ENCODE data around the gene TH.

DNA sequence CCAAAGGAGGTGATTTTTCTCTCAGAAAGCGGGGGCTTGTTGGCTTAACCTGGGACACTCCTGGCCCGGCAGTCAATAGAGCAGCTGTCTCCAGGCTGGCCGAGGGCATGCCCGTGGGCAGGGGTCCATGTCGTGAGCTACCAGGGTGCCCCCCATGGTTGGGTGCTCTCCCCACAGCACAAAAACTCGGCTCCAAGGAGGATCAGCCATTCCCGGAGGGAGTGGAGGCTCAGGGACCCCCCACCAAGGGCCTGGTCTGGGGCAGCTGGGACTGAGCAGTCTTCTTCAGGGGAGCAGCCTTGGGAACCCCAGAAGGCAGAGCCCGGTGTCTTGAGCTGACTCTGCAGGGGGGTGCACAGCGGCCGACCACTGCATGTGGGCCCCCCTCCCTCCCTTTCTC, 20.8 kb upstream of the TH start:
- TF ChIP-seq, protein P1, sequence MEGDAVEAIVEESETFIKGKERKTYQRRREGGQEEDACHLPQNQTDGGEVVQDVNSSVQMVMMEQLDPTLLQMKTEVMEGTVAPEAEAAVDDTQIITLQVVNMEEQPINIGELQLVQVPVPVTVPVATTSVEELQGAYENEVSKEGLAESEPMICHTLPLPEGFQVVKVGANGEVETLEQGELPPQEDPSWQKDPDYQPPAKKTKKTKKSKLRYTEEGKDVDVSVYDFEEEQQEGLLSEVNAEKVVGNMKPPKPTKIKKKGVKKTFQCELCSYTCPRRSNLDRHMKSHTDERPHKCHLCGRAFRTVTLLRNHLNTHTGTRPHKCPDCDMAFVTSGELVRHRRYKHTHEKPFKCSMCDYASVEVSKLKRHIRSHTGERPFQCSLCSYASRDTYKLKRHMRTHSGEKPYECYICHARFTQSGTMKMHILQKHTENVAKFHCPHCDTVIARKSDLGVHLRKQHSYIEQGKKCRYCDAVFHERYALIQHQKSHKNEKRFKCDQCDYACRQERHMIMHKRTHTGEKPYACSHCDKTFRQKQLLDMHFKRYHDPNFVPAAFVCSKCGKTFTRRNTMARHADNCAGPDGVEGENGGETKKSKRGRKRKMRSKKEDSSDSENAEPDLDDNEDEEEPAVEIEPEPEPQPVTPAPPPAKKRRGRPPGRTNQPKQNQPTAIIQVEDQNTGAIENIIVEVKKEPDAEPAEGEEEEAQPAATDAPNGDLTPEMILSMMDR (conservative IDR thresholded peaks at IDR 0.05; ENCODE audit: low read depth in 2 of 2): no peak
- TF ChIP-seq POLR2AphosphoS5 (IDR thresholded peaks at IDR 0.05; ENCODE audit: low read depth) (no peak), JUNB (IDR thresholded peaks at IDR 0.05; ENCODE audit: unreplicated experiment) (no peak), EZH2 (IDR thresholded peaks at IDR 0.05; ENCODE audit: low read depth, unreplicated experiment) (no peak), EZH2phosphoT487 (IDR thresholded peaks at IDR 0.05; ENCODE audit: unreplicated experiment) (no peak), REST (IDR thresholded peaks at IDR 0.05; ENCODE audit: unreplicated experiment) (no peak), NANOG (IDR thresholded peaks at IDR 0.05; ENCODE audit: borderline replicate concordance) (no peak), ZNF331 (CRISPR knock-in tag; IDR thresholded peaks at IDR 0.05; ENCODE audit: low read depth) (no peak)

Data from GM23338 (cell line).